ENCODE data around the gene HBE1.

Gene HBE1

GRCh38 chr11:5234381-5234834, 35.3 kb downstream of the HBE1 start, which contains the start of gene HBD:
TSS of gene HBD (minus strand) at chr11:5234483. CDS start at chr11:5234433, 50 bp downstream.
- Mint-ChIP-seq H3K4me1 (no peaks in the 10 kb centered on the region), H3K27ac (no peak within 1 kb of the TSS), H3K4me3 (no peak within 1 kb of the TSS), H3K9me3 (no peaks in the 10 kb centered on the region), H3K27me3 (peaks cover 8% of the 10 kb centered on the region), H3K36me3 (no peaks in the 10 kb centered on the region)

- Mint-ChIP-seq H3K27ac (no peak overlapping the region), H3K4me3 (no peak overlapping the region), H3K36me3 (no peaks in the 10 kb centered on the region), H3K9me3 (no peaks in the 10 kb centered on the region), H3K27me3 (peaks cover 3% of the 10 kb centered on the region), H3K4me1 (no peaks in the 10 kb centered on the region)
Observed at GRCh38 chr11:5233307-5233706, 36.4 kb downstream of the HBE1 start.

- Mint-ChIP-seq H3K9me3 (no peaks in the 10 kb centered on the region), H3K36me3 (no peaks in the 10 kb centered on the region), H3K4me1 (no peaks in the 10 kb centered on the region), H3K27me3 (peaks cover 6% of the 10 kb centered on the region), H3K27ac (no peak overlapping the region), H3K4me3 (no peak overlapping the region)
Observed at GRCh38 chr11:5232821-5233220, 36.9 kb downstream of the HBE1 start.

- Mint-ChIP-seq H3K4me3 (no peak overlapping the region), H3K9me3 (no peaks in the 10 kb centered on the region), H3K27ac (no peak overlapping the region), H3K4me1 (no peaks in the 10 kb centered on the region), H3K36me3 (no peaks in the 10 kb centered on the region), H3K27me3 (peaks cover 5% of the 10 kb centered on the region)
Observed at GRCh38 chr11:5232176-5232575, 37.6 kb downstream of the HBE1 start.

GRCh38 chr11:5231111-5231510, 38.6 kb downstream of the HBE1 start:
- H3K27me3 Mint-ChIP-seq: peaks cover 5% of the 10 kb centered on the region
- no peaks in the 10 kb centered on the region for H3K36me3 Mint-ChIP-seq
- H3K9me3 Mint-ChIP-seq: no peaks in the 10 kb centered on the region
- no peak overlapping the region for H3K27ac Mint-ChIP-seq
- no peak overlapping the region for H3K4me3 Mint-ChIP-seq
- H3K4me1 Mint-ChIP-seq: no peaks in the 10 kb centered on the region

- Mint-ChIP-seq H3K27ac (no peak overlapping the region), H3K9me3 (no peaks in the 10 kb centered on the region), H3K36me3 (no peaks in the 10 kb centered on the region), H3K27me3 (peaks cover 5% of the 10 kb centered on the region), H3K4me1 (no peaks in the 10 kb centered on the region), H3K4me3 (no peak overlapping the region)
Observed at GRCh38 chr11:5230266-5230665, 39.5 kb downstream of the HBE1 start.

- Mint-ChIP-seq H3K27me3 (peaks cover 5% of the 10 kb centered on the region), H3K4me1 (no peaks in the 10 kb centered on the region), H3K9me3 (no peaks in the 10 kb centered on the region), H3K36me3 (no peaks in the 10 kb centered on the region), H3K4me3 (no peak overlapping the region), H3K27ac (no peak overlapping the region)
Observed at GRCh38 chr11:5229796-5230195, 39.9 kb downstream of the HBE1 start.

- Mint-ChIP-seq H3K4me1 (no peaks in the 10 kb centered on the region), H3K9me3 (no peaks in the 10 kb centered on the region), H3K36me3 (no peaks in the 10 kb centered on the region), H3K4me3 (no peak overlapping the region), H3K27ac (no peak overlapping the region), H3K27me3 (peaks cover 5% of the 10 kb centered on the region)
Observed at GRCh38 chr11:5229356-5229755, 40.4 kb downstream of the HBE1 start.

- peaks cover 5% of the 10 kb centered on the region for H3K27me3 Mint-ChIP-seq
- no peak overlapping the region for H3K4me3 Mint-ChIP-seq
- H3K36me3 Mint-ChIP-seq: no peaks in the 10 kb centered on the region
- no peak overlapping the region for H3K27ac Mint-ChIP-seq
- no peaks in the 10 kb centered on the region for H3K4me1 Mint-ChIP-seq
- no peaks in the 10 kb centered on the region for H3K9me3 Mint-ChIP-seq
Observed at GRCh38 chr11:5228124-5228523, 41.6 kb downstream of the HBE1 start.

GRCh38 chr11:5227681-5228080, 42.1 kb downstream of the HBE1 start:
- Mint-ChIP-seq H3K27me3 (peaks cover 5% of the 10 kb centered on the region), H3K4me3 (no peak overlapping the region), H3K4me1 (no peaks in the 10 kb centered on the region), H3K9me3 (no peaks in the 10 kb centered on the region), H3K27ac (no peak overlapping the region), H3K36me3 (no peaks in the 10 kb centered on the region)

- Mint-ChIP-seq H3K27me3 (peaks cover 7% of the 10 kb centered on the region), H3K36me3 (no peaks in the 10 kb centered on the region), H3K4me3 (no peak within 1 kb of the TSS), H3K9me3 (no peaks in the 10 kb centered on the region), H3K4me1 (no peaks in the 10 kb centered on the region), H3K27ac (no peak within 1 kb of the TSS)
Observed at GRCh38 chr11:5226732-5227310, 42.9 kb downstream of the HBE1 start, which contains the start of gene HBB. TSS of gene HBB (minus strand) at chr11:5227071. CDS start at chr11:5227021, 50 bp downstream.

- Mint-ChIP-seq H3K27ac (no peak overlapping the region), H3K27me3 (peaks cover 6% of the 10 kb centered on the region)
Observed at GRCh38 chr11:5225480-5225871, 44.3 kb downstream of the HBE1 start.

GRCh38 chr11:5224538-5225479, 44.9 kb downstream of the HBE1 start:
- H3K36me3 Mint-ChIP-seq: no peaks in the 10 kb centered on the region
- no peaks in the 10 kb centered on the region for H3K9me3 Mint-ChIP-seq
- H3K27ac Mint-ChIP-seq: no peak overlapping the region
- peaks cover 5% of the 10 kb centered on the region for H3K27me3 Mint-ChIP-seq
- no peaks in the 10 kb centered on the region for H3K4me1 Mint-ChIP-seq
- H3K4me3 Mint-ChIP-seq: no peak overlapping the region

More at GRCh38 chr11:5225480-5225871, 44.3 kb downstream of the HBE1 start:
- Mint-ChIP-seq H3K9me3 (no peaks in the 10 kb centered on the region), H3K36me3 (no peaks in the 10 kb centered on the region), H3K4me3 (no peak overlapping the region), H3K4me1 (no peaks in the 10 kb centered on the region)

GRCh38 chr11:5223686-5224085, 46.1 kb downstream of the HBE1 start:
- H3K9me3 Mint-ChIP-seq: no peaks in the 10 kb centered on the region
- no peak overlapping the region for H3K27ac Mint-ChIP-seq
- no peaks in the 10 kb centered on the region for H3K4me1 Mint-ChIP-seq
- no peak overlapping the region for H3K4me3 Mint-ChIP-seq
- no peaks in the 10 kb centered on the region for H3K36me3 Mint-ChIP-seq
- peaks cover 5% of the 10 kb centered on the region for H3K27me3 Mint-ChIP-seq

GRCh38 chr11:5223146-5223545, 46.6 kb downstream of the HBE1 start:
- H3K4me3 Mint-ChIP-seq: no peak overlapping the region
- no peaks in the 10 kb centered on the region for H3K36me3 Mint-ChIP-seq
- no peak overlapping the region for H3K27ac Mint-ChIP-seq
- no peaks in the 10 kb centered on the region for H3K9me3 Mint-ChIP-seq
- H3K27me3 Mint-ChIP-seq: peaks cover 5% of the 10 kb centered on the region
- no peaks in the 10 kb centered on the region for H3K4me1 Mint-ChIP-seq
